HG02759 (cell line): ENCODE data around the gene SPATC1L.
A peak's percentile ranks its signal among the peaks of the same experiment; 100 is the strongest.
"Not testable (repeated sequence)": the region's sequence is repeated elsewhere in the genome, so short reads cannot be mapped to it uniquely, and the experiment has no call there.

ENCODE experiments used
- ATAC-seq: cut with Tn5 transposase; IDR thresholded peaks from one replicate; pipeline ENCODE4 v1.9.1; 2021; ENCODE audit warnings: mild to moderate bottlenecking, moderate library complexity; ENCODE audit not compliant: unreplicated experiment

Gene SPATC1L

GRCh38 chr21:46183910-46184624, at the start of gene SPATC1L:
Gene SPATC1L, minus strand, starts transcription at chr21:46184459. Its CDS starts 1,643 bp downstream, at chr21:46182816.
- peak; percentile 70 for ATAC-seq

- ATAC-seq: no peak
These were observed 45.6 kb upstream of the SPATC1L start for GRCh38 chr21:46229923-46230260.

- peak; percentile 23 for ATAC-seq
These were observed 45.1 kb upstream of the SPATC1L start for GRCh38 chr21:46229133-46229922.

- ATAC-seq: peak; percentile 89
These were observed 44.2 kb upstream of the SPATC1L start, which contains the start of gene LSS for GRCh38 chr21:46228345-46229051. Gene LSS, minus strand, starts transcription at chr21:46228774. Its CDS starts 29 bp downstream, at chr21:46228745.

GRCh38 chr21:46227811-46228344, 43.6 kb upstream of the SPATC1L start:
- ATAC-seq: no peak

GRCh38 chr21:46226920-46227599, 42.8 kb upstream of the SPATC1L start:
- ATAC-seq: no peak

GRCh38 chr21:46226146-46226545, 41.9 kb upstream of the SPATC1L start:
- ATAC-seq: no peak

GRCh38 chr21:46223661-46224060, 39.4 kb upstream of the SPATC1L start:
- ATAC-seq: not testable (repeated sequence)

- ATAC-seq: no peak
These were observed 39.0 kb upstream of the SPATC1L start for GRCh38 chr21:46223217-46223616.

- ATAC-seq: no peak
These were observed 38.3 kb upstream of the SPATC1L start for GRCh38 chr21:46222436-46223116.

GRCh38 chr21:46221664-46222435, 37.6 kb upstream of the SPATC1L start:
- ATAC-seq: no peak

- no peak for ATAC-seq
These were observed 36.6 kb upstream of the SPATC1L start for GRCh38 chr21:46220847-46221246.

- no peak for ATAC-seq
These were observed 36.1 kb upstream of the SPATC1L start for GRCh38 chr21:46220275-46220810.

- ATAC-seq: no peak
These were observed 35.5 kb upstream of the SPATC1L start for GRCh38 chr21:46219591-46220239.

- no peak for ATAC-seq
These were observed 34.8 kb upstream of the SPATC1L start for GRCh38 chr21:46218906-46219590.

GRCh38 chr21:46217511-46218196, 33.4 kb upstream of the SPATC1L start:
- ATAC-seq: no peak

GRCh38 chr21:46216132-46216747, 32.0 kb upstream of the SPATC1L start:
- no peak for ATAC-seq
